ENCODE results near the gene TNFRSF13B. TPM values are rescaled to one million over a fixed set of nuclear protein-coding genes. Genes with fewer than 3 reads are reported as not detected.
A peak's percentile ranks its signal among the peaks of the same experiment; 100 is the strongest.

TNFRSF13B gene
- total and polyA plus RNA-seq, 10 of the 15 experiments (the other 5 are each of a cell fraction or from before 2014, with no cell fraction given): 15.5 to 231 (median 119) TPM

DNA sequence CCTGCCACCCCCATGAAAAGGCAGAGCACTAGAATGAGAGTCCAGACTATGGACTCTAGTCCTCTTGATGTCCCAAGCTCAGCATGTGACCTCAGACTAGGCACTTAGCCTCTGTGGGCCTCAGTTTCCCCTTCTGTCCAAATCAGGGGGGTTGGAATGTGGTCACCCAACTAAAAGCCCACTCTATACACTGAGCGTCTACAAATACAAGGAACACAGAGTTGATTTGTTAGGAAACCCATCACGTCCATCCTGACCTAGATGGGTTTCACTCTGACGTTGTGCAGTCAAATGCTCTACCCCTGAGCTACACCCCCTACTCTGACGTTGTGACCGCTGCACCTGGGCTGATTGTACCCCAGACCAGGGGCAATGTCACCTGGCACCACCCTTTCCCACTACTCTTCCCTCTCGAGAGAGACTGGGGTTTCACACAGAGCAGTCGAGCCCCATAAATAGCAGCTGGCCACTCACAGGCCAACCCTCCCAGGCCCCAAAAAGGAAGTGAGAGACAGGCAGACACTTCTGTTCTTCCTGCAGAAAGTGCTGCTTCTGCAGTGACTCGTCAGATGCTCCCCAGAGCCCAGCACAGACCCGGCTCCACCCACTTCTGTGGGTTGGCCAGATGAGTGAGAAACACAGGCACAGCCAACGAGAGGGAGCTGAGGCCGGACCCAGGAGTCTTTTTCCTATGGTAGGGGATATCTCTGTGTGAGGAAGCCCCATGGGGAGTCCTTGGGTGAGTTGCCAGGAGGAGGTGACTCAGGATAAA lies 16.1 kb upstream of the TNFRSF13B start (continued):
- TF ChIP-seq, protein P1, sequence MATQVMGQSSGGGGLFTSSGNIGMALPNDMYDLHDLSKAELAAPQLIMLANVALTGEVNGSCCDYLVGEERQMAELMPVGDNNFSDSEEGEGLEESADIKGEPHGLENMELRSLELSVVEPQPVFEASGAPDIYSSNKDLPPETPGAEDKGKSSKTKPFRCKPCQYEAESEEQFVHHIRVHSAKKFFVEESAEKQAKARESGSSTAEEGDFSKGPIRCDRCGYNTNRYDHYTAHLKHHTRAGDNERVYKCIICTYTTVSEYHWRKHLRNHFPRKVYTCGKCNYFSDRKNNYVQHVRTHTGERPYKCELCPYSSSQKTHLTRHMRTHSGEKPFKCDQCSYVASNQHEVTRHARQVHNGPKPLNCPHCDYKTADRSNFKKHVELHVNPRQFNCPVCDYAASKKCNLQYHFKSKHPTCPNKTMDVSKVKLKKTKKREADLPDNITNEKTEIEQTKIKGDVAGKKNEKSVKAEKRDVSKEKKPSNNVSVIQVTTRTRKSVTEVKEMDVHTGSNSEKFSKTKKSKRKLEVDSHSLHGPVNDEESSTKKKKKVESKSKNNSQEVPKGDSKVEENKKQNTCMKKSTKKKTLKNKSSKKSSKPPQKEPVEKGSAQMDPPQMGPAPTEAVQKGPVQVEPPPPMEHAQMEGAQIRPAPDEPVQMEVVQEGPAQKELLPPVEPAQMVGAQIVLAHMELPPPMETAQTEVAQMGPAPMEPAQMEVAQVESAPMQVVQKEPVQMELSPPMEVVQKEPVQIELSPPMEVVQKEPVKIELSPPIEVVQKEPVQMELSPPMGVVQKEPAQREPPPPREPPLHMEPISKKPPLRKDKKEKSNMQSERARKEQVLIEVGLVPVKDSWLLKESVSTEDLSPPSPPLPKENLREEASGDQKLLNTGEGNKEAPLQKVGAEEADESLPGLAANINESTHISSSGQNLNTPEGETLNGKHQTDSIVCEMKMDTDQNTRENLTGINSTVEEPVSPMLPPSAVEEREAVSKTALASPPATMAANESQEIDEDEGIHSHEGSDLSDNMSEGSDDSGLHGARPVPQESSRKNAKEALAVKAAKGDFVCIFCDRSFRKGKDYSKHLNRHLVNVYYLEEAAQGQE (IDR thresholded peaks at IDR 0.05; ENCODE audit: low read depth, low read length): peak; percentile 47; the same call in 1 of the 2 replicates
- TF ChIP-seq RELA (IDR thresholded peaks at IDR 0.05; ENCODE audit: borderline replicate concordance, partially characterized antibody) (peak; percentile 78), ATF7 (IDR thresholded peaks at IDR 0.05; ENCODE audit: low read depth) (peak; percentile 93), NR2F1 (conservative IDR thresholded peaks at IDR 0.05) (peak; percentile 76), FOXK2 (IDR thresholded peaks at IDR 0.05) (no peak), ZNF622 (IDR thresholded peaks at IDR 0.05) (no peak), BHLHE40 (IDR thresholded peaks at IDR 0.05; ENCODE audit: borderline replicate concordance in 1 of 2, low read depth in 2 of 2, low read length in 1 of 2) (peak; percentile 75 to 80), PAX5 (IDR thresholded peaks at IDR 0.05; ENCODE audit: borderline replicate concordance, low read depth, low read length) (peak; percentile 88; the same call in 1 of the 2 replicates), RAD21 (IDR thresholded peaks at IDR 0.05; ENCODE audit: insufficient read depth, low read depth, low read length) (no peak), ASH2L (IDR thresholded peaks at IDR 0.05; ENCODE audit: borderline replicate concordance, low read depth) (no peak), TAF1 (IDR thresholded peaks at IDR 0.05; ENCODE audit: borderline replicate concordance, low read depth, low read length) (peak; percentile 80; the same call in 1 of the 2 replicates), SREBF2 (IDR thresholded peaks at IDR 0.05; ENCODE audit: low read length) (no peak), JUNB (IDR thresholded peaks at IDR 0.05) (peak; percentile 55), CEBPB (IDR thresholded peaks at IDR 0.05; ENCODE audit: borderline replicate concordance in 1 of 2, low read depth in 2 of 2, low read length in 2 of 2) (peak in 1 of 2 experiments; percentile 76; a peak in 1 of 4 replicates), SIX5 (IDR thresholded peaks at IDR 0.05; ENCODE audit: low read depth, low read length, severe bottlenecking) (no peak), SMC3 (IDR thresholded peaks at IDR 0.05; ENCODE audit: borderline replicate concordance, low read length) (no peak; the same call in 1 of the 2 replicates), MLLT1 (IDR thresholded peaks at IDR 0.05) (peak; percentile 90), NRF1 (conservative IDR thresholded peaks at IDR 0.05; ENCODE audit: low read depth, low read length) (no peak), ZNF24 (IDR thresholded peaks at IDR 0.05) (peak; percentile 4; the same call in 1 of the 2 replicates), STAT1 (conservative IDR thresholded peaks at IDR 0.05) (0 out of 2 replicates have a peak, but pooled peaks have one; percentile 39), CBX3 (IDR thresholded peaks at IDR 0.05; ENCODE audit: borderline replicate concordance, low read depth) (no peak)
- TF ChIP-seq, protein P2, sequence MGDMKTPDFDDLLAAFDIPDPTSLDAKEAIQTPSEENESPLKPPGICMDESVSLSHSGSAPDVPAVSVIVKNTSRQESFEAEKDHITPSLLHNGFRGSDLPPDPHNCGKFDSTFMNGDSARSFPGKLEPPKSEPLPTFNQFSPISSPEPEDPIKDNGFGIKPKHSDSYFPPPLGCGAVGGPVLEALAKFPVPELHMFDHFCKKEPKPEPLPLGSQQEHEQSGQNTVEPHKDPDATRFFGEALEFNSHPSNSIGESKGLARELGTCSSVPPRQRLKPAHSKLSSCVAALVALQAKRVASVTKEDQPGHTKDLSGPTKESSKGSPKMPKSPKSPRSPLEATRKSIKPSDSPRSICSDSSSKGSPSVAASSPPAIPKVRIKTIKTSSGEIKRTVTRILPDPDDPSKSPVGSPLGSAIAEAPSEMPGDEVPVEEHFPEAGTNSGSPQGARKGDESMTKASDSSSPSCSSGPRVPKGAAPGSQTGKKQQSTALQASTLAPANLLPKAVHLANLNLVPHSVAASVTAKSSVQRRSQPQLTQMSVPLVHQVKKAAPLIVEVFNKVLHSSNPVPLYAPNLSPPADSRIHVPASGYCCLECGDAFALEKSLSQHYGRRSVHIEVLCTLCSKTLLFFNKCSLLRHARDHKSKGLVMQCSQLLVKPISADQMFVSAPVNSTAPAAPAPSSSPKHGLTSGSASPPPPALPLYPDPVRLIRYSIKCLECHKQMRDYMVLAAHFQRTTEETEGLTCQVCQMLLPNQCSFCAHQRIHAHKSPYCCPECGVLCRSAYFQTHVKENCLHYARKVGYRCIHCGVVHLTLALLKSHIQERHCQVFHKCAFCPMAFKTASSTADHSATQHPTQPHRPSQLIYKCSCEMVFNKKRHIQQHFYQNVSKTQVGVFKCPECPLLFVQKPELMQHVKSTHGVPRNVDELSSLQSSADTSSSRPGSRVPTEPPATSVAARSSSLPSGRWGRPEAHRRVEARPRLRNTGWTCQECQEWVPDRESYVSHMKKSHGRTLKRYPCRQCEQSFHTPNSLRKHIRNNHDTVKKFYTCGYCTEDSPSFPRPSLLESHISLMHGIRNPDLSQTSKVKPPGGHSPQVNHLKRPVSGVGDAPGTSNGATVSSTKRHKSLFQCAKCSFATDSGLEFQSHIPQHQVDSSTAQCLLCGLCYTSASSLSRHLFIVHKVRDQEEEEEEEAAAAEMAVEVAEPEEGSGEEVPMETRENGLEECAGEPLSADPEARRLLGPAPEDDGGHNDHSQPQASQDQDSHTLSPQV (IDR thresholded peaks at IDR 0.05): peak; percentile 75; the same call in 1 of the 2 replicates
